Mesothelial cell of epicardium (in vitro differentiated cells): ENCODE results near the gene DNAJC2. TPM values are rescaled to one million over a fixed set of nuclear protein-coding genes. Genes with fewer than 3 reads are reported as not detected.

ENCODE experiments used
- total RNA-seq: library from RNA; stranded (reverse); gene quantifications from 3 replicates; pipeline ENCODE4 v1.2.1, GENCODE V29; 2021

The DNAJC2 gene
- total RNA-seq, 1 donor from 2014 or later, result 31.1 TPM

Other genes with a start within 250 kb of the DNAJC2 start
- 17.0 to 17.5 TPM (median 17.0 TPM) in 3 replicates for gene NAPEPLD, start 195.7 kb downstream of the DNAJC2 start, total RNA-seq
- gene PMPCB, start 47.3 kb downstream of the DNAJC2 start, total RNA-seq, result 64.0 to 68.6 TPM (median 65.1 TPM) in 3 replicates
- 86.5 to 89.0 TPM (median 87.0 TPM) in 3 replicates for gene PSMC2, start 2.9 kb upstream of the DNAJC2 start, total RNA-seq
- gene SLC26A5, start 101.4 kb upstream of the DNAJC2 start, total RNA-seq, result not detected in 3 replicates